ENCODE data around the gene FKBP8.

- no peak for TF ChIP-seq GATA2 (IDR thresholded peaks at IDR 0.05; ENCODE audit: low read depth, low read length)
- no peak for TF ChIP-seq GATA3 (IDR thresholded peaks at IDR 0.05; ENCODE audit: low read depth, low read length)
Measured at GRCh38 chr19:18580311-18580710, 36.9 kb upstream of the FKBP8 start.
